Measurements from ENCODE around the gene PEX11G. TPM values are rescaled to one million over a fixed set of nuclear protein-coding genes. Genes with fewer than 3 reads are reported as not detected.

PEX11G gene
- total and polyA plus RNA-seq, 2 experiments from 2014 or later: 2.2 TPM

DNA sequence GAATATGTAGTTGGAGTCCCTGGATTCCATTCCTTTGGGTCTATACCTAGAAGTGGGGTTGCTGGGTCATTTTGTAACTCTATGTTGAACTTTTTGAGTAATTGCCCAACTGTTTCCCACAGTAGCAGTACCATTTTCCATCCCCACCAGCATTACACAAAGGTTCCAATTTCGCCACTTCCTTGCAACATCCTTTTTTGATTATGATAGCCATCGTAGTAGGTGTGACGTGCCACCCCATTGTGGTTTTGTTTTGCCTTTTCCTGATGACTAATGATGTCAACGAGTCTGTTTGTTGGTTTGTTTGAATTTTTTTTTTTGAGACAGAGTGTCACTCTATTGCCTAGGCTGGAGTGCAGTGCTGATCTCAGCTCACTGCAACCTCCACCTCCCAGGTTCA lies 3.3 kb upstream of the PEX11G start (continued):
- TF ChIP-seq, protein P1, sequence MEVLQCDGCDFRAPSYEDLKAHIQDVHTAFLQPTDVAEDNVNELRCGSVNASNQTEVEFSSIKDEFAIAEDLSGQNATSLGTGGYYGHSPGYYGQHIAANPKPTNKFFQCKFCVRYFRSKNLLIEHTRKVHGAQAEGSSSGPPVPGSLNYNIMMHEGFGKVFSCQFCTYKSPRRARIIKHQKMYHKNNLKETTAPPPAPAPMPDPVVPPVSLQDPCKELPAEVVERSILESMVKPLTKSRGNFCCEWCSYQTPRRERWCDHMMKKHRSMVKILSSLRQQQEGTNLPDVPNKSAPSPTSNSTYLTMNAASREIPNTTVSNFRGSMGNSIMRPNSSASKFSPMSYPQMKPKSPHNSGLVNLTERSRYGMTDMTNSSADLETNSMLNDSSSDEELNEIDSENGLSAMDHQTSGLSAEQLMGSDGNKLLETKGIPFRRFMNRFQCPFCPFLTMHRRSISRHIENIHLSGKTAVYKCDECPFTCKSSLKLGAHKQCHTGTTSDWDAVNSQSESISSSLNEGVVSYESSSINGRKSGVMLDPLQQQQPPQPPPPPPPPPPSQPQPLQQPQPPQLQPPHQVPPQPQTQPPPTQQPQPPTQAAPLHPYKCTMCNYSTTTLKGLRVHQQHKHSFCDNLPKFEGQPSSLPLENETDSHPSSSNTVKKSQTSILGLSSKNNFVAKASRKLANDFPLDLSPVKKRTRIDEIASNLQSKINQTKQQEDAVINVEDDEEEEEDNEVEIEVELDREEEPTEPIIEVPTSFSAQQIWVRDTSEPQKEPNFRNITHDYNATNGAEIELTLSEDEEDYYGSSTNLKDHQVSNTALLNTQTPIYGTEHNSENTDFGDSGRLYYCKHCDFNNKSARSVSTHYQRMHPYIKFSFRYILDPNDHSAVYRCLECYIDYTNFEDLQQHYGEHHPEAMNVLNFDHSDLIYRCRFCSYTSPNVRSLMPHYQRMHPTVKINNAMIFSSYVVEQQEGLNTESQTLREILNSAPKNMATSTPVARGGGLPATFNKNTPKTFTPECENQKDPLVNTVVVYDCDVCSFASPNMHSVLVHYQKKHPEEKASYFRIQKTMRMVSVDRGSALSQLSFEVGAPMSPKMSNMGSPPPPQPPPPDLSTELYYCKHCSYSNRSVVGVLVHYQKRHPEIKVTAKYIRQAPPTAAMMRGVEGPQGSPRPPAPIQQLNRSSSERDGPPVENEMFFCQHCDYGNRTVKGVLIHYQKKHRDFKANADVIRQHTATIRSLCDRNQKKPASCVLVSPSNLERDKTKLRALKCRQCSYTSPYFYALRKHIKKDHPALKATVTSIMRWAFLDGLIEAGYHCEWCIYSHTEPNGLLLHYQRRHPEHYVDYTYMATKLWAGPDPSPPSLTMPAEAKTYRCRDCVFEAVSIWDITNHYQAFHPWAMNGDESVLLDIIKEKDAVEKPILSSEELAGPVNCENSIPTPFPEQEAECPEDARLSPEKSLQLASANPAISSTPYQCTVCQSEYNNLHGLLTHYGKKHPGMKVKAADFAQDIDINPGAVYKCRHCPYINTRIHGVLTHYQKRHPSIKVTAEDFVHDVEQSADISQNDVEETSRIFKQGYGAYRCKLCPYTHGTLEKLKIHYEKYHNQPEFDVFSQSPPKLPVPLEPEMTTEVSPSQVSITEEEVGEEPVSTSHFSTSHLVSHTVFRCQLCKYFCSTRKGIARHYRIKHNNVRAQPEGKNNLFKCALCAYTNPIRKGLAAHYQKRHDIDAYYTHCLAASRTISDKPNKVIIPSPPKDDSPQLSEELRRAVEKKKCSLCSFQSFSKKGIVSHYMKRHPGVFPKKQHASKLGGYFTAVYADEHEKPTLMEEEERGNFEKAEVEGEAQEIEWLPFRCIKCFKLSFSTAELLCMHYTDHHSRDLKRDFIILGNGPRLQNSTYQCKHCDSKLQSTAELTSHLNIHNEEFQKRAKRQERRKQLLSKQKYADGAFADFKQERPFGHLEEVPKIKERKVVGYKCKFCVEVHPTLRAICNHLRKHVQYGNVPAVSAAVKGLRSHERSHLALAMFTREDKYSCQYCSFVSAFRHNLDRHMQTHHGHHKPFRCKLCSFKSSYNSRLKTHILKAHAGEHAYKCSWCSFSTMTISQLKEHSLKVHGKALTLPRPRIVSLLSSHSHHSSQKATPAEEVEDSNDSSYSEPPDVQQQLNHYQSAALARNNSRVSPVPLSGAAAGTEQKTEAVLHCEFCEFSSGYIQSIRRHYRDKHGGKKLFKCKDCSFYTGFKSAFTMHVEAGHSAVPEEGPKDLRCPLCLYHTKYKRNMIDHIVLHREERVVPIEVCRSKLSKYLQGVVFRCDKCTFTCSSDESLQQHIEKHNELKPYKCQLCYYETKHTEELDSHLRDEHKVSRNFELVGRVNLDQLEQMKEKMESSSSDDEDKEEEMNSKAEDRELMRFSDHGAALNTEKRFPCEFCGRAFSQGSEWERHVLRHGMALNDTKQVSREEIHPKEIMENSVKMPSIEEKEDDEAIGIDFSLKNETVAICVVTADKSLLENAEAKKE (CRISPR knock-in tag; IDR thresholded peaks at IDR 0.05): no peak
- TF ChIP-seq, protein P2, sequence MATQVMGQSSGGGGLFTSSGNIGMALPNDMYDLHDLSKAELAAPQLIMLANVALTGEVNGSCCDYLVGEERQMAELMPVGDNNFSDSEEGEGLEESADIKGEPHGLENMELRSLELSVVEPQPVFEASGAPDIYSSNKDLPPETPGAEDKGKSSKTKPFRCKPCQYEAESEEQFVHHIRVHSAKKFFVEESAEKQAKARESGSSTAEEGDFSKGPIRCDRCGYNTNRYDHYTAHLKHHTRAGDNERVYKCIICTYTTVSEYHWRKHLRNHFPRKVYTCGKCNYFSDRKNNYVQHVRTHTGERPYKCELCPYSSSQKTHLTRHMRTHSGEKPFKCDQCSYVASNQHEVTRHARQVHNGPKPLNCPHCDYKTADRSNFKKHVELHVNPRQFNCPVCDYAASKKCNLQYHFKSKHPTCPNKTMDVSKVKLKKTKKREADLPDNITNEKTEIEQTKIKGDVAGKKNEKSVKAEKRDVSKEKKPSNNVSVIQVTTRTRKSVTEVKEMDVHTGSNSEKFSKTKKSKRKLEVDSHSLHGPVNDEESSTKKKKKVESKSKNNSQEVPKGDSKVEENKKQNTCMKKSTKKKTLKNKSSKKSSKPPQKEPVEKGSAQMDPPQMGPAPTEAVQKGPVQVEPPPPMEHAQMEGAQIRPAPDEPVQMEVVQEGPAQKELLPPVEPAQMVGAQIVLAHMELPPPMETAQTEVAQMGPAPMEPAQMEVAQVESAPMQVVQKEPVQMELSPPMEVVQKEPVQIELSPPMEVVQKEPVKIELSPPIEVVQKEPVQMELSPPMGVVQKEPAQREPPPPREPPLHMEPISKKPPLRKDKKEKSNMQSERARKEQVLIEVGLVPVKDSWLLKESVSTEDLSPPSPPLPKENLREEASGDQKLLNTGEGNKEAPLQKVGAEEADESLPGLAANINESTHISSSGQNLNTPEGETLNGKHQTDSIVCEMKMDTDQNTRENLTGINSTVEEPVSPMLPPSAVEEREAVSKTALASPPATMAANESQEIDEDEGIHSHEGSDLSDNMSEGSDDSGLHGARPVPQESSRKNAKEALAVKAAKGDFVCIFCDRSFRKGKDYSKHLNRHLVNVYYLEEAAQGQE (IDR thresholded peaks at IDR 0.05; ENCODE audit: unreplicated experiment): no peak

DNA sequence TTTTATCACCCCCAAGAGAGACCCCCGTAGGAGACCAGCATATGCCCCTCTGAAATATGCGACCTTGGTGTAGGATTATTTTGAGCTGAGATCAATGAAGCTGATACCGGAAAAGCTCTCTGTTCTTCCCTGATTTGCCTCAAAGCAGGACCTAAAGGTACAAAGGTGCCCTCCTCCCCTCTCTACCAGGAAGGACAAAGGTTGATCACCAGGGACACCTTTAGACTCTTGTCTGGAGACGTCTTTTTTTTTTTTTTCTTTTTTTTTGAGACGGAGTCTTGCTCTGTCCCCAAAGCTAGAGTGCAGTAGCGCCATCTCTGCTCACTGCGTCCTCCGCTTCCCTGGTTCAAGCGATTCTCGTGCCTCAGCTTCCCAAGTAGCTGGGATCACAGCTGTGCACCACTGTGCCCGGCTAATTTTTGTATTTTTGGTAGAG lies 792 bp upstream of the PEX11G start:
- Histone ChIP-seq H3K4me3 (no peak overlapping the region), H4K20me1 (replicated peaks; ENCODE audit: insufficient read depth) (no peaks in the 10 kb centered on the region), H3K9me2 (ENCODE audit: insufficient read depth) (no peaks in the 10 kb centered on the region), H3K27me3 (ENCODE audit: insufficient read depth) (no peaks in the 10 kb centered on the region), H3K27ac (ENCODE audit: low read depth) (peak overlapping the region; percentile 97), H3K36me3 (ENCODE audit: insufficient read depth) (no peaks in the 10 kb centered on the region), H3F3A (replicated peaks; ENCODE audit: low read depth) (peaks cover 5% of the 10 kb centered on the region), H3K4me2 (peak overlapping the region; percentile 95), H3K4me1 (ENCODE audit: insufficient read depth) (peaks cover 7% of the 10 kb centered on the region), H3K79me2 (replicated peaks; ENCODE audit: insufficient read depth) (no peaks in the 10 kb centered on the region), H2AFZ (peak overlapping the region; percentile 64; the same call in 1 of the 2 replicates)
- TF ChIP-seq NANOG (IDR thresholded peaks at IDR 0.05; ENCODE audit: borderline replicate concordance): no peak
- TF ChIP-seq, protein P3, sequence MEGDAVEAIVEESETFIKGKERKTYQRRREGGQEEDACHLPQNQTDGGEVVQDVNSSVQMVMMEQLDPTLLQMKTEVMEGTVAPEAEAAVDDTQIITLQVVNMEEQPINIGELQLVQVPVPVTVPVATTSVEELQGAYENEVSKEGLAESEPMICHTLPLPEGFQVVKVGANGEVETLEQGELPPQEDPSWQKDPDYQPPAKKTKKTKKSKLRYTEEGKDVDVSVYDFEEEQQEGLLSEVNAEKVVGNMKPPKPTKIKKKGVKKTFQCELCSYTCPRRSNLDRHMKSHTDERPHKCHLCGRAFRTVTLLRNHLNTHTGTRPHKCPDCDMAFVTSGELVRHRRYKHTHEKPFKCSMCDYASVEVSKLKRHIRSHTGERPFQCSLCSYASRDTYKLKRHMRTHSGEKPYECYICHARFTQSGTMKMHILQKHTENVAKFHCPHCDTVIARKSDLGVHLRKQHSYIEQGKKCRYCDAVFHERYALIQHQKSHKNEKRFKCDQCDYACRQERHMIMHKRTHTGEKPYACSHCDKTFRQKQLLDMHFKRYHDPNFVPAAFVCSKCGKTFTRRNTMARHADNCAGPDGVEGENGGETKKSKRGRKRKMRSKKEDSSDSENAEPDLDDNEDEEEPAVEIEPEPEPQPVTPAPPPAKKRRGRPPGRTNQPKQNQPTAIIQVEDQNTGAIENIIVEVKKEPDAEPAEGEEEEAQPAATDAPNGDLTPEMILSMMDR (conservative IDR thresholded peaks at IDR 0.05; ENCODE audit: low read depth in 2 of 2): peak in 1 of 2 experiments; percentile 41; a peak in 2 of 4 replicates
- TF ChIP-seq ZNF114 (CRISPR knock-in tag; IDR thresholded peaks at IDR 0.05): no peak
- Mint-ChIP-seq H3K27me3 (ENCODE audit: insufficient read depth, low read depth, poor library complexity) (peaks cover 9% of the 10 kb centered on the region), H3K36me3 (ENCODE audit: low read depth) (no peaks in the 10 kb centered on the region), H3K27ac (peak overlapping the region; percentile 97), H3K4me1 (peaks cover 9% of the 10 kb centered on the region), H3K4me3 (peak overlapping the region; percentile 57; the same call in 2 of the 3 replicates), H3K9me3 (no peaks in the 10 kb centered on the region)
- ATAC-seq (peak; percentile 27), DNase-seq (ENCODE audit: low spot score) (peak; percentile 34)

All from GM23338 (cell line).